Stomach smooth muscle (tissue), 2 donors: ENCODE data around the gene PCK2.
A peak's percentile ranks its signal among the peaks of the same experiment; 100 is the strongest.
"Not testable (repeated sequence)": the region's sequence is repeated elsewhere in the genome, so short reads cannot be mapped to it uniquely, and the experiment has no call there.

Source experiments
- H3K27ac ChIP-seq: one replicate; pipeline ENCODE4 v1.7.0; 2013; ENCODE audit warnings: mild to moderate bottlenecking, low read length, inconsistent platforms
- H3K27me3 ChIP-seq, 2 donors: one replicate each; pipeline ENCODE4 v1.7.0; 2013; ENCODE audit warnings: low read length in 2 of 2; ENCODE audit not compliant: insufficient read depth in 2 of 2, control insufficient read depth in 1 of 2
- H3K36me3 ChIP-seq, 2 donors: one replicate each; pipeline ENCODE4 v1.7.0; 2013; ENCODE audit warnings: low read length in 2 of 2; ENCODE audit not compliant: control insufficient read depth in 2 of 2, insufficient read depth in 2 of 2
- H3K4me1 ChIP-seq: one replicate; pipeline ENCODE4 v1.7.0; 2013; ENCODE audit warnings: low read length; ENCODE audit not compliant: control insufficient read depth, insufficient read depth
- H3K4me3 ChIP-seq, 2 donors: one replicate each; pipeline ENCODE4 v1.7.0; 2013; ENCODE audit warnings: low read length in 2 of 2
- H3K9ac ChIP-seq, 2 donors: one replicate each; pipeline ENCODE4 v1.7.0; 2013; ENCODE audit warnings: low read length in 2 of 2, mild to moderate bottlenecking in 1 of 2
- H3K9me3 ChIP-seq, 2 donors: one replicate each; pipeline ENCODE4 v1.7.0; 2013; ENCODE audit warnings: low read length in 2 of 2; ENCODE audit not compliant: control insufficient read depth in 2 of 2
- donor health status: healthy.
- donor health status: Pancreatic carcinoma.

The PCK2 gene

DNA sequence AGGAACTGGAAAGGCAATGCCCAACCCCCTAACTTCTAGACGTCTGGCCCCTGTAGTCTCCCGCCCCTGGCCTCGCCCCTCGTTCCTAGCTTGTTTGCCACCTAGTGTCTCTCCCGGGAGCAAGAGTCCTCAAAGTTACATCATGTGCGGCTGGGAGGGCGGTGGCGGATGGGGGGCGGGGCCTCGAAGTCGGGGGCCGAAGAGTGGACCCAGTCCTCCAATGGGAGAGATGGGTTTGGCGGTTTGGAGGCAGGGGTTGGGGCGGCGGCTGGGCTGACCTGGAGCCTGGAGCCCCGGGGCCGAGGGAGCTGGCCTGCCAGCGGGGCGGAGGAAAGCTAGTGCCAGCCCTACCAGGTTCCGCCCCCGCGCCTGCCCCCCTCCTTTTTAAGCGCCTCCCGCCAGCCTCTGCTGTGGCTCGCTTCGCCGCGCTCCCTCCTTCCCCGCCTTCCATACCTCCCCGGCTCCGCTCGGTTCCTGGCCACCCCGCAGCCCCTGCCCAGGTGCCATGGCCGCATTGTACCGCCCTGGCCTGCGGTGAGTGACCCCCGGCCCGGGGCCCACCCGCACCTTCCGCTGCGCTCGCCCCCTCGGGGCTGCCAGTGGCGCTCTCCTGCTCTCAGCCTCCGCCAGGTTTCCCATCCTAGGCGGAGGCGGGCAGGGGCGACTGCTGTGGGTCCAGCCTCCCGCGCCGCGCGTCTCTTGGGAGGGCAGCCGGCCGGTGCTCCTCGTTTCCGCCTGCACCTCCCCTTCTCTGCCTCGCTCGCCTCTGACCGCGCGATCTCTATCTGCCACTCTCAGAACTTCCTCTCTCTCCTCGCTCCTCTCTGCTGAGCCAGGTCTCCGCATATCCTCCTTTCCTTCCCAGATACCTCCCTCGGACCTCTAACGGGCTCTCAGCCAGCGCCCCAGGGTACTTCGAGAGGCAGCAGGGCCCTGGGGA lies at the start of gene PCK2:
TSS of gene PCK2 (plus strand) at position 411 of the 940 bp plus-strand sequence. CDS start at position 506, 95 bp downstream.
- no peaks in the 10 kb centered on the region for H3K9me3 ChIP-seq
- H3K4me3 ChIP-seq = peak within 1 kb of the TSS; percentile 82 to 84
- H3K27me3 ChIP-seq = no peaks in the 10 kb centered on the region
- H3K9ac ChIP-seq = peak within 1 kb of the TSS; percentile 68 to 80
- H3K27ac ChIP-seq = peak within 1 kb of the TSS; percentile 70
- H3K36me3 ChIP-seq = no peaks in the 10 kb centered on the region
- H3K4me1 ChIP-seq = peaks cover 19% of the 10 kb centered on the region

GRCh38 chr14:24049002-24049401 lies 45.1 kb upstream of the PCK2 start:
- H3K4me3 ChIP-seq, H3K9me3 ChIP-seq, H3K27me3 ChIP-seq, H3K36me3 ChIP-seq, H3K9ac ChIP-seq, H3K27ac ChIP-seq: not testable (repeated sequence)
- peaks cover 18% of the 10 kb centered on the region for H3K4me1 ChIP-seq

DNA sequence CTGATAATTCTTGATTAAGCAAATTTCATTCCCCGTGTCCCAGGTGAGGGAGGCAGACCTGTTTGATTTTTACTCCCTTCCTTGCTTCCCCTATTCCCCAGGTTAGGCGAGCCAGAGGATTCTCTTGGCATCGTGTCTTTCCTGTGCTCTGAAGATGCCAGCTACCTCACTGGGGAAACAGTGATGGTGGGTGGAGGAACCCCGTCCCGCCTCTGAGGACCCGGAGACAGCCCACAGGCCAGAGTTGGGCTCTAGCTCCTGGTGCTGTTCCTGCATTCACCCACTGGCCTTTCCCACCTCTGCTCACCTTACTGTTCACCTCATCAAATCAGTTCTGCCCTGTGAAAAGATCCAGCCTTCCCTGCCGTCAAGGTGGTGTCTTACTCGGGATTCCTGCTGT lies 43.4 kb upstream of the PCK2 start:
- H3K9me3 ChIP-seq, H3K9ac ChIP-seq, H3K27ac ChIP-seq, H3K4me3 ChIP-seq, H3K36me3 ChIP-seq: not testable (repeated sequence)
- Histone ChIP-seq H3K4me1 (peaks cover 18% of the 10 kb centered on the region), H3K27me3 (peaks cover 4 to 10% of the 10 kb centered on the region in 2 donors)

GRCh38 chr14:24051176-24051788 lies 42.8 kb upstream of the PCK2 start:
- H3K9me3 ChIP-seq = no peaks in the 10 kb centered on the region
- H3K27me3 ChIP-seq = peaks cover 4 to 10% of the 10 kb centered on the region in 2 donors
- no peak overlapping the region for H3K27ac ChIP-seq
- H3K9ac ChIP-seq = peak overlapping the region; percentile 66 to 73
- peaks cover 18% of the 10 kb centered on the region for H3K4me1 ChIP-seq
- H3K36me3 ChIP-seq = no peaks in the 10 kb centered on the region
- peak overlapping the region; percentile 54 to 77 for H3K4me3 ChIP-seq

DNA sequence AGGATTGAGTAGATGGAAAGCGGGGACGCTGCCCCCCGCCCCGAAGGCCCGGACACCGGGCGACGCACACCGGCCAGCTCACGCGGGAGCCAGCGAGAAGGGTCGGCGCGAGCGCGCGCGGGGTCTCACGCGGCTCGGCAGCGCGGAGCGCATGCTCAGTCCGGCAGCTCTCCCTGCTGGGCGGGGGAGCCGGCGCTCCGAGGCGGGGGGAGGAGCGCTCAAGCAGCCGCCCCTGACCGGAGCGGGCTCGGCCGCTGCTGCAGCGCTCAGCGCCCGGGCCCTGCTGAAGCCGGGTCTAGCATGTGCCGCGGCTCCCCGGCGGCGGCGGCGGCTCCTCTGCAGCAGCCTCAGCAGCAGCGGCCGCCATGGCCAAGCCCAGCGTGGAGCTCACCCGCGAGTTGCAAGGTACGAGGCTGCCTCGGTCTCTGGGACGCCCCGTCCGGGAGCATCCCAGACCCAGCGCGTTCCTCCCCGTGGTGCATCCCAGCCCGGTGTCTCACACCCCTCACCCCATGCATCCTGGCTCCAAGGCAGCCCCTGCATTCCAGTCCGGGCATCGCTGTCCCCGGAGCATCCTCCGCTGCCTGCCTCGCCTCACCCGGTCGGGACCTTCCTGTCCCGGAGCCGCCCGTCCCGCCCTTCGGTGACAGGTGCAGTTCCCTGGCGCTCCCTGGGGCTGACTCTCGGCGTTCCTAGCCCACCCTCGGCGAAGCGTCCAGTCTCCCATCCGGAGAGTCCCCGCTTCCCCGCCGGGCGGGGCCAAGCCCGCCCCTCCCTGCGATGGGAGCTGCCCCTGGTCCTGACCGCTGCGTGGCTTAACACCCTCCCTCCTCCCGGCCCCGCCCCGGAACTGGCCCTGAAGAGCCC lies 42.1 kb upstream of the PCK2 start, which contains the start of gene CARMIL3:
TSS of gene CARMIL3 (plus strand) at position 221 of the 867 bp plus-strand sequence. CDS start at position 366, 145 bp downstream.
- H3K9ac ChIP-seq = peak within 1 kb of the TSS; percentile 66 to 73
- H3K4me3 ChIP-seq = peak within 1 kb of the TSS; percentile 54 to 77
- H3K27me3 ChIP-seq = peaks cover 4 to 10% of the 10 kb centered on the region in 2 donors
- no peaks in the 10 kb centered on the region for H3K36me3 ChIP-seq
- peaks cover 18% of the 10 kb centered on the region for H3K4me1 ChIP-seq
- no peak within 1 kb of the TSS for H3K27ac ChIP-seq
- H3K9me3 ChIP-seq = no peaks in the 10 kb centered on the region

DNA sequence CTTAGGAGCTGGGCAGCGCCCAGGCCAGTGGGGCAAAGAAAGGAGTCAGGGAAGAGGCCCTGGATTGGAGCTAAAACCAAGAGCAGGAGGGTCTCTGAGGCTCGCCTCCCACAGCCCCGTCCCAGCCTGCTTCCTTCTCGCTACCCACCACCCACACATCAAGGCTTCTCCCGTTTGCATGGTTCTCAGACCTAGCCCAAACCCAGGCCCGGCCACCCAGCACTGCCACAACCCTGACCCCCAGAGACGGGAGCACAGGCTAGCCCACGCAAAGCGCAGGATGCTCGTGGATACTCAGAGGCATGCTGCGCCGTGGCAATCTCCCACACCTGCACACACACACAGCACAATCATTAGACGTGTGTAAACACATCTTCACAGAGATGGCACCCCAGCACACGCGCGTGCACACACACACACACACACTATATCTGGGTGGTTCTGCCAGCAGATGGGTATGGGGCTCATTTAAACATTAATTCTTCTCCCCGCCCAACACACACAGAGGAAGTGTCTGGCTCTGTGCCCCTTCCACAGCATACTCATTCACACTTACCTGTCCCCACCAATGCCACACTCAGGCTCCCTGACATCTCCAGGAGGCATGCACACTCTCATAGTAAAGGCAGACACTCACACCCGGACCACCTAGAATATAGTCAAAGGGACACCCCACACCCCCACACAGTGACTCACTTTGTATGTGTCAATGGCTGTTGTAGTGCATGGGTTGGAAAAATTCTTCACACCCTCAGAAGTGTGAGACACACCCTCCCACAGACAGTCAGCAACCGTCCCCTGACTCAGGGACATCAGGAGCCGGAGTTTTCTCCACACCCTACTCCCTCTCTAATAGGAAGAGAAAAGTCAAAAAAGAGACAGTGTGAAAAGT lies 41.2 kb upstream of the PCK2 start:
- peaks cover 4 to 10% of the 10 kb centered on the region in 2 donors for H3K27me3 ChIP-seq
- no peaks in the 10 kb centered on the region for H3K36me3 ChIP-seq
- H3K4me1 ChIP-seq = peaks cover 18% of the 10 kb centered on the region
- H3K4me3 ChIP-seq = peak overlapping the region; percentile 53 to 77
- no peak overlapping the region for H3K27ac ChIP-seq
- H3K9me3 ChIP-seq = no peaks in the 10 kb centered on the region
- H3K9ac ChIP-seq = no peak overlapping the region

DNA sequence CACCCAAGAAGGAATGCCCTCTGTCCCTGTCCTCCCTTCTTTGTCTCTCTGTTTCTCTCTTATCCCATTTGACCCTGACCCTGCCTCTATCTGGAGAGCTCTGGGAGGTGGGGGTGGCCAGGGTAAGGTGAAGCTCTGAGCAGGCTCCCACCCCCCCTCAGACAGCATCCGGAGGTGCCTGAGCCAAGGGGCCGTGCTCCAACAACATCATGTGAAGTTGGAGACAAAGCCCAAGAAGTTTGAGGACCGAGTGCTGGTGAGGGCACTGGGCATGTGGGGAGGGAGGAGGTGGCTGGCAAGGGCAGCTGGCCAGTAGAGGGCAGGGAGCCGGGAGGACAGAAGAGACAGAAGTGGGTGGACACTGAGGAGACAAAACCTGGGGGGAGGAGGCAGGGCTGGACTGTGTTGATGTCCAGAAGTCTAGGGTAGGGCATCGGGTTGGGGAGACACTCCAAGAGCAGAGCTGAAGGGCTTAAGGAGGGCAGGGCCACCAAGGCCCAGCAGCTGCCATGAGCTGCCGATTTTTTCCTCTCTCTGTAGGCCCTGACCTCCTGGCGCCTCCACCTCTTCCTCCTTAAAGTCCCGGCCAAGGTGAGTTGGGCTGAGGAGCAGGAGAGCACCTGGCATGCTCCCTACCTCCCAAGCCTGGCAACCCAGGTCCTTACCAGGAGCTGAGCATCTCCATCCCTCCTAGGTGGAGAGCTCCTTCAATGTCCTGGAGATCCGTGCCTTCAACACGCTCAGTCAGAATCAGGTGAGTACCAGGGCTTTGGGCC lies 40.4 kb upstream of the PCK2 start:
- Histone ChIP-seq H3K9ac (no peak overlapping the region), H3K4me3 (no peak overlapping the region), H3K9me3 (no peaks in the 10 kb centered on the region), H3K4me1 (peaks cover 21% of the 10 kb centered on the region), H3K36me3 (no peaks in the 10 kb centered on the region), H3K27me3 (peaks cover 4 to 10% of the 10 kb centered on the region in 2 donors), H3K27ac (no peak overlapping the region)

DNA sequence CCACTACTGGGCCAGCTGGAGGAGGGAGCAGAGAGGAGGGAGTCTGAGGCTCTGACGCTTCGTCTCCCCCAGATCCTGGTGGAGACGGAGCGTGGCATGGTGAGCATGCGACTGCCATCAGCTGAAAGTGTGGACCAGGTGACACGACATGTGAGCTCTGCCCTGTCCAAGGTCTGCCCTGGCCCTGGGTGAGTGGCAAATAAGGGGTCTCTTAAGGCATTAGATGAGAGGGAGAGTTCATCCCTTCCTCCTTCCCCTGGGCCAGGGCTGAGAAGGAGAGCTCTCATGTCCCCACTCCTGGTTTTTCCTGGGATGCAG lies 39.8 kb upstream of the PCK2 start:
- no peak overlapping the region for H3K27ac ChIP-seq
- H3K9me3 ChIP-seq = no peaks in the 10 kb centered on the region
- H3K4me1 ChIP-seq = peaks cover 21% of the 10 kb centered on the region
- H3K4me3 ChIP-seq = no peak overlapping the region
- no peaks in the 10 kb centered on the region for H3K36me3 ChIP-seq
- H3K27me3 ChIP-seq = peaks cover 4 to 10% of the 10 kb centered on the region in 2 donors
- no peak overlapping the region for H3K9ac ChIP-seq

DNA sequence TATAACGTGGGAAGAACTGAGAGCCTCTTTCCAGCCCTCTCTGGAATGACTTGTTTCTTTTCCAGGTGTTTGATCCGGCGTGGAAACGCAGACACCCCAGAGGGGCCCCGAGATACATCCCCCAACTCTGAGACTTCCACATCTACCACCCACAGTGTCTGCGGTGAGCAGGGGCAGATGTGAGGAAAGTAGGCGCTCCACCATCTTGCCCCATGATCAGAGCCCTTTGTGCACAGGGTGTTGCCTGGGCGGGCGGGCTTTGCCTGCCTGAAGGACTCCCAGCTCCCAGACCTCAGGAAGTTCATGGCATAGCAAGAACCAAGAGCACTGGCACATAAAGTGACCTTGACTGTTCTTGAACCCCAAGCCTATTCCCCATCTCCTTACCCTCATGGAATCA lies 39.5 kb upstream of the PCK2 start:
- H3K36me3 ChIP-seq = no peaks in the 10 kb centered on the region
- H3K9ac ChIP-seq = no peak overlapping the region
- no peak overlapping the region for H3K27ac ChIP-seq
- peaks cover 4 to 10% of the 10 kb centered on the region in 2 donors for H3K27me3 ChIP-seq
- no peaks in the 10 kb centered on the region for H3K9me3 ChIP-seq
- H3K4me3 ChIP-seq = no peak overlapping the region
- peaks cover 21% of the 10 kb centered on the region for H3K4me1 ChIP-seq
